Keratinocyte (primary cell): Measurements from ENCODE around the gene PPM1M. TPM values are rescaled to one million over a fixed set of nuclear protein-coding genes. Genes with fewer than 3 reads are reported as not detected.

Experiments used
- DNase-seq: peaks from one replicate; pipeline ENCODE4 v3.0.0-alpha.2; 2011; ENCODE audit warnings: low read depth, missing footprints, low spot score
- FAIRE-seq: peaks from 2 replicates; lab custom pipeline; 2011; peaks lifted over from hg19 to GRCh38; lab: Jason Lieb, UNC
- H2AFZ ChIP-seq: 2 replicates; pipeline ENCODE4 v1.6.0; 2012; ENCODE audit warnings: low read length, control low read depth, inconsistent platforms; ENCODE audit not compliant: control insufficient read depth
- H3K27ac ChIP-seq: 2 replicates; pipeline ENCODE4 v1.5.1; 2011; ENCODE audit warnings: low read length; ENCODE audit not compliant: control insufficient read depth, insufficient read depth
- H3K27me3 ChIP-seq: 3 replicates; pipeline ENCODE4 v1.6.0; 2011; ENCODE audit warnings: low read length; ENCODE audit not compliant: control insufficient read depth, insufficient read depth; ENCODE audit errors: extremely low read depth
- H3K36me3 ChIP-seq, 2 experiments: 2 replicates in 1 of 2; 3 replicates in 1 of 2; pipeline ENCODE4 v1.5.1; 2011; ENCODE audit warnings: low read length in 2 of 2, mild to moderate bottlenecking in 1 of 2; ENCODE audit not compliant: control insufficient read depth in 2 of 2, insufficient read depth in 2 of 2; ENCODE audit errors: extremely low read depth in 1 of 2
- H3K4me1 ChIP-seq: 3 replicates; pipeline ENCODE4 v1.5.1; 2011; ENCODE audit warnings: low read length; ENCODE audit not compliant: control insufficient read depth, insufficient read depth; ENCODE audit errors: extremely low read depth
- H3K4me2 ChIP-seq: 3 replicates; pipeline ENCODE4 v1.6.0; 2011; ENCODE audit warnings: low read depth, low read length; ENCODE audit not compliant: control insufficient read depth, insufficient read depth; ENCODE audit errors: extremely low read depth
- H3K4me3 ChIP-seq, 3 experiments: fragments of 200-600 bp in 1 of 3; sonication (generic) in 1 of 3; 2 replicates in 2 of 3; 3 replicates in 1 of 3; pipeline ENCODE4 v1.5.1; 2011 to 2016; ENCODE audit warnings: low read length in 3 of 3, mild to moderate bottlenecking in 3 of 3, control low read depth in 2 of 3, inconsistent platforms in 1 of 3, low read depth in 1 of 3, mixed read lengths in 1 of 3, mixed run types in 1 of 3, moderate library complexity in 1 of 3; ENCODE audit not compliant: control insufficient read depth in 2 of 3, insufficient read depth in 2 of 3; ENCODE audit errors: extremely low read depth in 1 of 3
- H3K79me2 ChIP-seq: 2 replicates; pipeline ENCODE4 v1.6.0; 2012; ENCODE audit warnings: low read length; ENCODE audit not compliant: control insufficient read depth, insufficient read depth
- H3K9ac ChIP-seq: 3 replicates; pipeline ENCODE4 v1.6.0; 2011; ENCODE audit warnings: low read length; ENCODE audit not compliant: control insufficient read depth, insufficient read depth; ENCODE audit errors: extremely low read depth
- H3K9me1 ChIP-seq: 3 replicates; pipeline ENCODE4 v1.6.0; 2011; ENCODE audit warnings: low read length; ENCODE audit not compliant: control insufficient read depth, insufficient read depth; ENCODE audit errors: extremely low read depth
- H3K9me3 ChIP-seq: 2 replicates; pipeline ENCODE4 v1.5.1; 2012; ENCODE audit warnings: low read depth, low read length; ENCODE audit not compliant: control insufficient read depth
- H4K20me1 ChIP-seq: 3 replicates; pipeline ENCODE4 v1.6.0; 2011; ENCODE audit warnings: low read length; ENCODE audit not compliant: control insufficient read depth, insufficient read depth; ENCODE audit errors: extremely low read depth
- CTCF ChIP-seq, 3 experiments: IDR thresholded peaks in 1 of 3; conservative IDR thresholded peaks in 1 of 3; optimal IDR thresholded peaks in 1 of 3; 2 replicates in 2 of 3; 3 replicates in 1 of 3; pipeline versions ENCODE3 to v1.5.1; 2011; ENCODE audit warnings: low read length in 3 of 3, mild to moderate bottlenecking in 3 of 3, moderate library complexity in 2 of 3, control low read depth in 1 of 3, inconsistent platforms in 1 of 3; ENCODE audit not compliant: insufficient read depth in 2 of 3; ENCODE audit errors: extremely low read depth in 1 of 3
- EZH2 ChIP-seq: IDR thresholded peaks from one replicate; pipeline ENCODE4 v1.6.1; 2012; ENCODE audit warnings: inconsistent platforms, mild to moderate bottlenecking, low read length, moderate library complexity
- dilution Hi-C: fragments of 300-500 bp; cut with MboI; formaldehyde crosslinking; loops from one replicate; pipeline ENCODE4 v1.7.0; 2020; ENCODE audit warnings: low sequenced_read_pairs; ENCODE audit not compliant: extremely low pct_ligation_motif_present
- polyA plus RNA-seq, 5 experiments: library from polyadenylated mRNA; depleted of rRNA in 3 of 5; stranded (reverse) in 3 of 5; stranded (forward) in 1 of 5; unstranded in 1 of 5; fragments of >200 nt; gene quantifications; 1 replicate in 1 of 5; 2 replicates in 3 of 5; 3 replicates in 1 of 5; pipeline versions ENCODE4 v1.2.1 to v1.2.3, GENCODE V29; 2011 to 2012; ENCODE audit warnings: missing spikeins in 2 of 5, low read depth in 1 of 5, low replicate concordance in 1 of 5

Gene PPM1M
- polyA plus RNA-seq, 1 donor (not counting 4 experiments of a cell fraction or from before 2014, with no cell fraction given): 6.4 TPM

- Histone ChIP-seq H3K27ac (no peak overlapping the region), H3K4me2 (no peak overlapping the region), H3K9me1 (no peaks in the 10 kb centered on the region), H3K4me1 (peaks cover 7% of the 10 kb centered on the region), H3K9ac (no peak overlapping the region), H3K4me3 (no peak overlapping the region), H3K36me3 (peaks cover 47 to 65% of the 10 kb centered on the region in 2 experiments), H3K79me2 (no peaks in the 10 kb centered on the region), H3K9me3 (no peaks in the 10 kb centered on the region), H2AFZ (no peak overlapping the region), H3K27me3 (no peaks in the 10 kb centered on the region), H4K20me1 (no peaks in the 10 kb centered on the region)
- TF ChIP-seq EZH2: no peak
- TF ChIP-seq CTCF (optimal IDR thresholded peaks at IDR 0.05 in 1 of 3, IDR thresholded peaks at IDR 0.05 in 1 of 3, conservative IDR thresholded peaks at IDR 0.05 in 1 of 3; ENCODE audit: extremely low read depth in 1 of 3, insufficient read depth in 2 of 3, low read length in 3 of 3): no peak
- DNase-seq (no peak), FAIRE-seq (no peak)
- dilution Hi-C loops: no loop called here
These were observed 35.5 kb upstream of the PPM1M start for GRCh38 chr3:52210037-52210436.

GRCh38 chr3:52210550-52211046 lies 35.0 kb upstream of the PPM1M start:
- FAIRE-seq (no peak), DNase-seq (no peak)
- Histone ChIP-seq H3K27me3 (no peaks in the 10 kb centered on the region), H3K9me3 (no peaks in the 10 kb centered on the region), H4K20me1 (no peaks in the 10 kb centered on the region), H3K4me3 (no peak overlapping the region), H3K27ac (no peak overlapping the region), H3K4me1 (peaks cover 1% of the 10 kb centered on the region), H3K79me2 (no peaks in the 10 kb centered on the region), H3K4me2 (no peak overlapping the region), H3K9me1 (no peaks in the 10 kb centered on the region), H3K9ac (no peak overlapping the region), H2AFZ (no peak overlapping the region), H3K36me3 (peaks cover 52 to 59% of the 10 kb centered on the region in 2 experiments)
- TF ChIP-seq CTCF (optimal IDR thresholded peaks at IDR 0.05 in 1 of 3, IDR thresholded peaks at IDR 0.05 in 1 of 3, conservative IDR thresholded peaks at IDR 0.05 in 1 of 3; ENCODE audit: extremely low read depth in 1 of 3, insufficient read depth in 2 of 3, low read length in 3 of 3): no peak
- dilution Hi-C loops: no loop called here
